Neuronal stem cell (in vitro differentiated cells): ENCODE results near the gene ZC3H7B. TPM values are rescaled to one million over a fixed set of nuclear protein-coding genes. Genes with fewer than 3 reads are reported as not detected.

ENCODE experiments used
- DNase-seq: peaks from one replicate; pipeline ENCODE4 v3.0.0-alpha.2; 2013; ENCODE audit warnings: low spot score
- H2AFZ ChIP-seq: one replicate; pipeline ENCODE4 v1.6.1; 2013; ENCODE audit warnings: mild to moderate bottlenecking, low read length, inconsistent platforms
- H2AK5ac ChIP-seq: 2 replicates; pipeline ENCODE4 v1.6.1; 2013; ENCODE audit warnings: low read depth, mild to moderate bottlenecking, inconsistent platforms, low read length, moderate library complexity, mixed read lengths
- H2BK120ac ChIP-seq: 2 replicates; pipeline ENCODE4 v1.6.1; 2013; ENCODE audit warnings: low read depth, mild to moderate bottlenecking, inconsistent platforms, low read length, moderate library complexity, mixed read lengths
- H2BK12ac ChIP-seq: one replicate; pipeline ENCODE4 v1.6.1; 2013; ENCODE audit warnings: low read length, inconsistent platforms
- H2BK15ac ChIP-seq: 2 replicates; pipeline ENCODE4 v1.6.1; 2013; ENCODE audit warnings: mild to moderate bottlenecking, low read length, inconsistent platforms, mixed read lengths
- H2BK5ac ChIP-seq: one replicate; pipeline ENCODE4 v1.6.1; 2013; ENCODE audit warnings: inconsistent platforms, mild to moderate bottlenecking, low read length, moderate library complexity
- H3K14ac ChIP-seq: one replicate; pipeline ENCODE4 v1.6.1; 2013; ENCODE audit warnings: low read length, inconsistent platforms
- H3K18ac ChIP-seq: 2 replicates; pipeline ENCODE4 v1.6.1; 2013; ENCODE audit warnings: low read length, inconsistent platforms
- H3K23ac ChIP-seq: 2 replicates; pipeline ENCODE4 v1.6.1; 2013; ENCODE audit warnings: low read depth, mild to moderate bottlenecking, mixed read lengths, low read length, inconsistent platforms; ENCODE audit not compliant: poor library complexity
- H3K27ac ChIP-seq: replicated peaks from 3 replicates; pipeline ENCODE4 v1.5.1; 2013; ENCODE audit warnings: low read length, inconsistent platforms
- H3K27me3 ChIP-seq, 3 experiments: 2 replicates each; pipeline ENCODE4 v1.6.1; 2013; ENCODE audit warnings: low read length in 3 of 3, mild to moderate bottlenecking in 2 of 3, inconsistent platforms in 1 of 3, low read depth in 1 of 3, mixed read lengths in 1 of 3, moderate library complexity in 1 of 3; ENCODE audit not compliant: control insufficient read depth in 3 of 3, insufficient read depth in 3 of 3
- H3K36me3 ChIP-seq, 2 donors: replicated peaks in 1 of 2; 2 replicates each; pipeline ENCODE4 v1.6.1; 2013; ENCODE audit warnings: low read length in 2 of 2; ENCODE audit not compliant: control insufficient read depth in 2 of 2, insufficient read depth in 2 of 2
- H3K4ac ChIP-seq: 2 replicates; pipeline ENCODE4 v1.6.1; 2013; ENCODE audit warnings: inconsistent platforms, mild to moderate bottlenecking, low read length, moderate library complexity
- H3K4me1 ChIP-seq, 2 donors: 1 replicate in 1 of 2; 2 replicates in 1 of 2; pipeline ENCODE4 v1.6.1; 2013; ENCODE audit warnings: low read length in 2 of 2, low read depth in 1 of 2; ENCODE audit not compliant: control insufficient read depth in 2 of 2, insufficient read depth in 1 of 2
- H3K4me2 ChIP-seq: one replicate; pipeline ENCODE4 v1.6.1; 2013; ENCODE audit warnings: mild to moderate bottlenecking, low read length, inconsistent platforms; ENCODE audit not compliant: insufficient read depth, poor library complexity, severe bottlenecking
- H3K4me3 ChIP-seq, 2 donors: 2 replicates each; pipeline ENCODE4 v1.5.1; 2013; ENCODE audit warnings: low read length in 2 of 2, mild to moderate bottlenecking in 2 of 2, inconsistent platforms in 1 of 2, moderate library complexity in 1 of 2
- H3K79me1 ChIP-seq: one replicate; pipeline ENCODE4 v1.6.1; 2013; ENCODE audit warnings: low read depth, mild to moderate bottlenecking, inconsistent platforms, low read length, moderate library complexity
- H3K9ac ChIP-seq: one replicate; pipeline ENCODE4 v1.6.1; 2013; ENCODE audit warnings: mild to moderate bottlenecking, low read depth, low read length, inconsistent platforms; ENCODE audit not compliant: poor library complexity
- H3K9me3 ChIP-seq, 2 donors: replicated peaks in 1 of 2; 2 replicates each; pipeline versions ENCODE3 to v1.6.1; 2013; ENCODE audit warnings: low read length in 2 of 2, mild to moderate bottlenecking in 2 of 2, inconsistent platforms in 1 of 2, low read depth in 1 of 2, mixed read lengths in 1 of 2, moderate library complexity in 1 of 2; ENCODE audit not compliant: control insufficient read depth in 2 of 2, insufficient read depth in 1 of 2
- H4K8ac ChIP-seq: one replicate; pipeline ENCODE4 v1.6.1; 2013; ENCODE audit warnings: low read depth, mild to moderate bottlenecking, inconsistent platforms, low read length, moderate library complexity
- H4K91ac ChIP-seq: one replicate; pipeline ENCODE4 v1.6.1; 2013; ENCODE audit warnings: low read length, low read depth, mild to moderate bottlenecking, inconsistent platforms; ENCODE audit not compliant: poor library complexity
- WGBS, 2 donors: extraction: QIAGEN DNeasy Blood & Tissue Kit; methylation state at CpG; one replicate each; pipeline ENCODE4 v1.1.7; 2013; ENCODE audit warnings: missing lambda C conversion rate in 2 of 2, mixed read lengths in 1 of 2; ENCODE audit not compliant: insufficient read length in 2 of 2, insufficient replicate concordance in 1 of 2; ENCODE audit errors: extremely low coverage in 2 of 2; 5-methylcytosine and 5-hydroxymethylcytosine counted together
- polyA plus RNA-seq, 2 experiments: library from polyadenylated mRNA; stranded (reverse); fragments of 200-250 nt; gene quantifications; one replicate each; pipeline ENCODE4 v1.2.3, GENCODE V29; 2013

Gene ZC3H7B, protein sequence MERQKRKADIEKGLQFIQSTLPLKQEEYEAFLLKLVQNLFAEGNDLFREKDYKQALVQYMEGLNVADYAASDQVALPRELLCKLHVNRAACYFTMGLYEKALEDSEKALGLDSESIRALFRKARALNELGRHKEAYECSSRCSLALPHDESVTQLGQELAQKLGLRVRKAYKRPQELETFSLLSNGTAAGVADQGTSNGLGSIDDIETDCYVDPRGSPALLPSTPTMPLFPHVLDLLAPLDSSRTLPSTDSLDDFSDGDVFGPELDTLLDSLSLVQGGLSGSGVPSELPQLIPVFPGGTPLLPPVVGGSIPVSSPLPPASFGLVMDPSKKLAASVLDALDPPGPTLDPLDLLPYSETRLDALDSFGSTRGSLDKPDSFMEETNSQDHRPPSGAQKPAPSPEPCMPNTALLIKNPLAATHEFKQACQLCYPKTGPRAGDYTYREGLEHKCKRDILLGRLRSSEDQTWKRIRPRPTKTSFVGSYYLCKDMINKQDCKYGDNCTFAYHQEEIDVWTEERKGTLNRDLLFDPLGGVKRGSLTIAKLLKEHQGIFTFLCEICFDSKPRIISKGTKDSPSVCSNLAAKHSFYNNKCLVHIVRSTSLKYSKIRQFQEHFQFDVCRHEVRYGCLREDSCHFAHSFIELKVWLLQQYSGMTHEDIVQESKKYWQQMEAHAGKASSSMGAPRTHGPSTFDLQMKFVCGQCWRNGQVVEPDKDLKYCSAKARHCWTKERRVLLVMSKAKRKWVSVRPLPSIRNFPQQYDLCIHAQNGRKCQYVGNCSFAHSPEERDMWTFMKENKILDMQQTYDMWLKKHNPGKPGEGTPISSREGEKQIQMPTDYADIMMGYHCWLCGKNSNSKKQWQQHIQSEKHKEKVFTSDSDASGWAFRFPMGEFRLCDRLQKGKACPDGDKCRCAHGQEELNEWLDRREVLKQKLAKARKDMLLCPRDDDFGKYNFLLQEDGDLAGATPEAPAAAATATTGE
- 38.6 TPM for polyA plus RNA-seq (2013, experiment 1 of 2)
- 38.4 TPM for polyA plus RNA-seq (2013, experiment 2 of 2)

DNA sequence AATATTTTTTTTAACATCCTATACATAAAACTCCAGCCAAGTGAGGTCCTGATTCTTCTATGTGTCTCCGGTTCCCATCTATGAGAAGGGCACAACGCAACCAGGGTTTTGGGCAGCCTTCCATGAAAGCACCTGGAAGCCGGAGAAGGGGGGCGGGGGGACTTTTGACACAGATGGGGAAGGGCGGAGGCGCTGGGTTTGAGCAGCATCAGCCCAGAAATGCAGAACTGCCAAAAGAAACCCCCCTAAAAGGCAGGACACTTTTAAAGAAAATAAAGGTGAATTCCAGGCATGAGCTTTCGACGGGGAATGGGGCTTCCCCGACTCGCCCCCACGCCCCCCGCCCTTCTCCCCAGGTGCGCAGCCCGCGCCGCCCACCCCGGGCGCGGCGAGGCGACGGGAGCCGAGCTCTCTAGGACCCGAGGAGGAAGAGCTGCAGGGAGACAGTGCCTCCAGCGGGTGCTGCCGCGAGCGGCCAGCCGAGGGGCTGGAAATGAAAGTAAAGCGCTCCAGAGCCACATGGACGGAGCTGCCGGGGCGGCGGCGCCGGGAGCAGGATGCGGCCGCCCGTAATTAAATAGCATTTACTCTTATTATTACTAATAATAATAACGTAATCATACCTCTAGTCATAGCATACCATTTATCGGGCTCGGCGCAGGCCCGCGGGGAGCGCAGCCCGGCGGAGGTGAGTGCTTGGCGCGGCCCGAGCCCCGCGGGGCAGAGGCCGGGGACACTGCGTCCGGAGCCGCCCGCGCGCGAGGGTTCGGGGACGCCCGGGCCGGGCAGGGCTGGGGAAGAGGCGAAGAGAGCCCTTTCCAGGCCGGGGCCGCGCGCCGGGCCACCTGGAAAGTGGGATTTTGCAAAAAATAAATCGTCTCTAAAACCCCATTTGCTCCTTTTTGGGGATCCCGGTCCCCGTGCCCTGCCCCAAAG lies at the start of gene ZC3H7B:
TSS of gene ZC3H7B (plus strand) at position 441 of the 936 bp plus-strand sequence. CDS start 19,136 bp downstream, outside the sequence.
- H3K9ac ChIP-seq: peak within 1 kb of the TSS; percentile 90
- no peaks in the 10 kb centered on the region for H3K9me3 ChIP-seq
- peak within 1 kb of the TSS; percentile 83 for H2BK5ac ChIP-seq
- H3K4ac ChIP-seq: peak within 1 kb of the TSS; percentile 57
- H2BK15ac ChIP-seq: peak within 1 kb of the TSS; percentile 34
- peak within 1 kb of the TSS; percentile 98 for H2AFZ ChIP-seq
- peak within 1 kb of the TSS; percentile 74 for H2AK5ac ChIP-seq
- no peaks in the 10 kb centered on the region for H3K27me3 ChIP-seq
- H3K14ac ChIP-seq: peak within 1 kb of the TSS; percentile 31
- H3K4me2 ChIP-seq: peak within 1 kb of the TSS; percentile 75
- H4K91ac ChIP-seq: no peak within 1 kb of the TSS
- H2BK12ac ChIP-seq: no peak within 1 kb of the TSS
- peaks cover 8% of the 10 kb centered on the region for H3K79me1 ChIP-seq
- peak; percentile 65 for DNase-seq
- peak within 1 kb of the TSS; percentile 51 for H3K27ac ChIP-seq
- H3K4me3 ChIP-seq: peak within 1 kb of the TSS; percentile 69 to 93
- WGBS, 2 donors: no CpG with 5 or more reads among the region's 74 CpGs
- no peak within 1 kb of the TSS for H2BK120ac ChIP-seq
- peak within 1 kb of the TSS; percentile 93 for H3K18ac ChIP-seq
- H3K36me3 ChIP-seq: peaks cover 2 to 12% of the 10 kb centered on the region in 2 donors
- H3K23ac ChIP-seq: peak within 1 kb of the TSS; percentile 63
- peaks cover 6 to 9% of the 10 kb centered on the region in 2 donors for H3K4me1 ChIP-seq
- H4K8ac ChIP-seq: no peak within 1 kb of the TSS

DNA sequence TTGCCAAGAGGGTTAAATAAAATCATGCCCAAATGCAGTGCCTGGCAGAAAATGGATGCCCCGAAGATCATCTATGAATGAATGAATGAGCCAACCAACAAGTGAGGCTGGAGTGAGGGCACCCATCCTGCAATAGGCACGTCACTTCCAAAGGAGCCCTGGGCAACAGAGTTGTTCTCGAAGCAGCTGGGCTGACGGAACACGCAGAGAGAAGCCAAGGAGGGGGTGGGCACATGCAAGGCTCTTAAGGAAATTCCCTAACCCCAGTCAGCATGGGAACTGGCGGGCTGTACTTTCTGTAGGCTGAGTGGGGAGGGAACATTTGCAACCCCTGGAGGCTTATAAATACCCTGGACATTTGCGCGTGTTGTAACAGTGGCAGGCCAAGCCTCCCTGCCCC lies 49.0 kb upstream of the ZC3H7B start:
- H3K27me3 ChIP-seq: no peaks in the 10 kb centered on the region
- H2AK5ac ChIP-seq: no peak overlapping the region
- peak overlapping the region; percentile 39 for H2BK5ac ChIP-seq
- H3K36me3 ChIP-seq: peaks cover 76 to 96% of the 10 kb centered on the region in 2 donors
- no peak overlapping the region for H3K18ac ChIP-seq
- DNase-seq: no peak
- H2AFZ ChIP-seq: no peak overlapping the region
- H3K23ac ChIP-seq: no peak overlapping the region
- WGBS, 2 donors: no CpG with 5 or more reads among the region's 8 CpGs
- H3K4me1 ChIP-seq: peaks cover 0 to 2% of the 10 kb centered on the region in 2 donors
- H4K8ac ChIP-seq: no peak overlapping the region
- no peaks in the 10 kb centered on the region for H3K9me3 ChIP-seq
- no peak overlapping the region for H2BK12ac ChIP-seq
- no peak overlapping the region for H3K4me2 ChIP-seq
- H3K9ac ChIP-seq: peak overlapping the region; percentile 44
- H3K4me3 ChIP-seq: no peak overlapping the region
- H3K14ac ChIP-seq: no peak overlapping the region
- no peak overlapping the region for H4K91ac ChIP-seq
- H3K27ac ChIP-seq: no peak overlapping the region
- H3K79me1 ChIP-seq: peaks cover 11% of the 10 kb centered on the region
- H2BK120ac ChIP-seq: no peak overlapping the region
- no peak overlapping the region for H3K4ac ChIP-seq
- no peak overlapping the region for H2BK15ac ChIP-seq

DNA sequence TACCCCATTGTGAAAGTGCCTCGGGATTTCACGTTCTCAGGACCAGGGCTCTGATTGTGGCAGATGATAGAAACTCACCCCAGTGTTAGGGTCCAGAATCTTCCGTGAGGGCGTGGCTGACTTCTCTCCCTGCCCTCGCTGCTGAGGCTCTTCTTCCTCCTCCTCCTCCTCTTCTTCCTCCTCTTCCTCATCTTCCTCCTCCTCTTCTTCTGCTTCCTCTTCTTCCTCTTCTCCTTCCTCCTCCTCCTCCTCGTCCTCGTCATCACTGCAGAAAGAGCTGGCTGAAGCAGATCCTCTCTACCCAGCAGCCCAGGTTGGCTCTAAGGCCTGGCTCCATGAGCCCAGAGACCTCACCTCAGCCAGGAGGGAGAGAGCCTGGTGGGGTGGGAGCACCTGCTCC lies 47.1 kb upstream of the ZC3H7B start:
- Histone ChIP-seq H2BK5ac (no peak overlapping the region), H3K79me1 (peaks cover 10% of the 10 kb centered on the region), H2BK12ac (no peak overlapping the region), H2AFZ (no peak overlapping the region), H2AK5ac (no peak overlapping the region), H4K91ac (no peak overlapping the region), H2BK15ac (no peak overlapping the region), H3K4ac (no peak overlapping the region), H3K9me3 (peaks cover 0 to 3% of the 10 kb centered on the region in 2 donors), H3K36me3 (peaks cover 72 to 95% of the 10 kb centered on the region in 2 donors), H3K4me3 (no peak overlapping the region), H3K27ac (no peak overlapping the region), H4K8ac (no peak overlapping the region), H3K9ac (peak overlapping the region; percentile 21), H2BK120ac (no peak overlapping the region), H3K14ac (no peak overlapping the region), H3K4me1 (peaks cover 0 to 4% of the 10 kb centered on the region in 2 donors), H3K18ac (no peak overlapping the region), H3K23ac (no peak overlapping the region), H3K27me3 (no peaks in the 10 kb centered on the region), H3K4me2 (no peak overlapping the region)
- DNase-seq: no peak
- no CpG with 5 or more reads among the region's 7 CpGs for WGBS, 2 donors
